ENCODE data around the gene PPP2R2D.

DNA sequence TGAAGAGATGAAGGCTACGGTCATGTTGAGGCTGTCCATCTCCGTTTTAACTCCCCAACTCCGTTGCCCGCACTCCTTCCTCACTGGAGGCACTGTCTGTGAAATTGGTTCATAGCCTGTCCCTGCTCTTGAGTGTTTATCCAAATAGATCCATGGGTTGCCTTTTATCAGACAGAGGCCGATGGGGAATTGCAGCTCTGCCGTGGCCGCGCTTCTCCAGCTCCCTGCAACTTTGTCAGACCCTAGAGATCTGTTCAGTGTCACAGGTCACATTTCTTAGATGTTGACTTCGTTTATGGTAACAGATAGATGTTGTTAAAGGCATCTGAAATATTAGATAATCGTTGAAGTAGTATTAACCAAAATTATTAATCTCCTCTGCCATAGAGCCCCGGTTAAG lies 14.7 kb downstream of the PPP2R2D start:
- TF ChIP-seq, protein P1, sequence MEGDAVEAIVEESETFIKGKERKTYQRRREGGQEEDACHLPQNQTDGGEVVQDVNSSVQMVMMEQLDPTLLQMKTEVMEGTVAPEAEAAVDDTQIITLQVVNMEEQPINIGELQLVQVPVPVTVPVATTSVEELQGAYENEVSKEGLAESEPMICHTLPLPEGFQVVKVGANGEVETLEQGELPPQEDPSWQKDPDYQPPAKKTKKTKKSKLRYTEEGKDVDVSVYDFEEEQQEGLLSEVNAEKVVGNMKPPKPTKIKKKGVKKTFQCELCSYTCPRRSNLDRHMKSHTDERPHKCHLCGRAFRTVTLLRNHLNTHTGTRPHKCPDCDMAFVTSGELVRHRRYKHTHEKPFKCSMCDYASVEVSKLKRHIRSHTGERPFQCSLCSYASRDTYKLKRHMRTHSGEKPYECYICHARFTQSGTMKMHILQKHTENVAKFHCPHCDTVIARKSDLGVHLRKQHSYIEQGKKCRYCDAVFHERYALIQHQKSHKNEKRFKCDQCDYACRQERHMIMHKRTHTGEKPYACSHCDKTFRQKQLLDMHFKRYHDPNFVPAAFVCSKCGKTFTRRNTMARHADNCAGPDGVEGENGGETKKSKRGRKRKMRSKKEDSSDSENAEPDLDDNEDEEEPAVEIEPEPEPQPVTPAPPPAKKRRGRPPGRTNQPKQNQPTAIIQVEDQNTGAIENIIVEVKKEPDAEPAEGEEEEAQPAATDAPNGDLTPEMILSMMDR (IDR thresholded peaks at IDR 0.05), result no peak
- TF ChIP-seq POLR2A (IDR thresholded peaks at IDR 0.05), result no peak

All from lower leg skin (tissue), 3 donors.